GM12878 (cell line): ENCODE results near the gene GJC3. TPM values are rescaled to one million over a fixed set of nuclear protein-coding genes. Genes with fewer than 3 reads are reported as not detected.

ENCODE experiments used
- ATAC-seq: fragments of 200-7000 bp; cut with Tn5 transposase; 3 replicates; pipeline ENCODE4 v1.9.1; 2020; ENCODE audit warnings: mild to moderate bottlenecking, moderate library complexity
- BruUV-seq: library from RNA; stranded (reverse); fragments of 400-500 nt; replicated peaks from 2 replicates; lab custom pipeline; 2021; lab: Mats Ljungman, UMichigan
- CTCF ChIA-PET: fragments of 300-600 bp; sonication (Branson Sonifier 250); formaldehyde crosslinking; extraction: SDS; loops from one replicate; lab custom pipeline; 2021; ENCODE audit warnings: inconsistent platforms; lab: Yijun Ruan, JAX
- POLR2A ChIA-PET: fragments of 350-600 bp; formaldehyde crosslinking; extraction: SDS; loops from one replicate; lab custom pipeline; 2021; ENCODE audit warnings: inconsistent platforms; lab: Charles Lee
- RAD21 ChIA-PET: fragments of 300-600 bp; sonication (Branson Sonifier 250); formaldehyde crosslinking; loops from one replicate; lab custom pipeline; 2023; ENCODE audit warnings: antibody characterized with exemption; ENCODE audit not compliant: unreplicated experiment; lab: Charles Lee
- SMC1A ChIA-PET: fragments of 300-600 bp; sonication (Branson Sonifier 250); formaldehyde crosslinking; loops from one replicate; lab custom pipeline; 2023; ENCODE audit not compliant: unreplicated experiment, uncharacterized antibody; lab: Charles Lee
- DNase-seq: peaks from one replicate; pipeline ENCODE4 v3.0.0-alpha.2; 2011; ENCODE audit warnings: low read depth, low spot score
- FAIRE-seq: peaks from 3 replicates; lab custom pipeline; 2011; peaks lifted over from hg19 to GRCh38; lab: Jason Lieb, UNC
- H2AFZ ChIP-seq: 2 replicates; pipeline ENCODE4 v1.6.0; 2011; ENCODE audit warnings: low read depth, low read length, control low read depth; ENCODE audit not compliant: control insufficient read depth
- H3K27ac ChIP-seq: 2 replicates; pipeline ENCODE4 v1.5.1; 2011; ENCODE audit warnings: control low read depth; ENCODE audit not compliant: control insufficient read depth, insufficient read depth
- H3K27me3 ChIP-seq, 2 experiments: replicated peaks in 1 of 2; 2 replicates each; pipeline versions ENCODE4 v1.6.0 to v1.6.1; 2011; ENCODE audit warnings: low read length in 1 of 2; ENCODE audit not compliant: control insufficient read depth in 2 of 2, insufficient read depth in 2 of 2
- H3K36me3 ChIP-seq, 2 experiments: 2 replicates each; pipeline ENCODE4 v1.5.1; 2011; ENCODE audit warnings: low read length in 1 of 2; ENCODE audit not compliant: control insufficient read depth in 2 of 2, insufficient read depth in 2 of 2
- H3K4me1 ChIP-seq: 2 replicates; pipeline ENCODE4 v1.6.1; 2011; ENCODE audit warnings: mild to moderate bottlenecking, low read length, moderate library complexity, mixed read lengths; ENCODE audit not compliant: control insufficient read depth, insufficient read depth
- H3K4me2 ChIP-seq: 2 replicates; pipeline ENCODE4 v1.6.0; 2011; ENCODE audit warnings: control low read depth; ENCODE audit not compliant: control insufficient read depth, insufficient read depth
- H3K4me3 ChIP-seq: fragments of 200-600 bp; sonication (generic); 2 replicates; pipeline ENCODE4 v1.5.1; 2016
- H3K79me2 ChIP-seq: 2 replicates; pipeline ENCODE4 v1.6.0; 2011; ENCODE audit warnings: low read length; ENCODE audit not compliant: control insufficient read depth, insufficient read depth
- H3K9ac ChIP-seq: 2 replicates; pipeline ENCODE4 v1.8.0; 2011; ENCODE audit warnings: low read length, control low read depth, mixed read lengths; ENCODE audit not compliant: control insufficient read depth, insufficient read depth
- H3K9me3 ChIP-seq: replicated peaks from 3 replicates; pipeline ENCODE4 v1.5.1; 2011; ENCODE audit warnings: mild to moderate bottlenecking, low read length; ENCODE audit not compliant: control insufficient read depth, insufficient read depth
- H4K20me1 ChIP-seq: 2 replicates; pipeline ENCODE4 v1.6.0; 2011; ENCODE audit not compliant: control insufficient read depth, insufficient read depth
- FOS ChIP-seq: IDR thresholded peaks from 3 replicates; pipeline ENCODE4 v1.6.1; 2011; ENCODE audit warnings: borderline replicate concordance; ENCODE audit not compliant: insufficient read length; ENCODE audit errors: extremely low read depth
- FOXK2 ChIP-seq: fragments of 450-650 bp; IDR thresholded peaks from 2 replicates; pipeline ENCODE4 v1.6.1; 2017; ENCODE audit warnings: mild to moderate bottlenecking, moderate library complexity
- GATAD2B ChIP-seq: fragments of 450-650 bp; conservative IDR thresholded peaks from 2 replicates; pipeline ENCODE4 v1.6.1; 2017; ENCODE audit warnings: low read depth, mild to moderate bottlenecking, moderate library complexity
- IKZF1 ChIP-seq: fragments of 450-650 bp; conservative IDR thresholded peaks from 2 replicates; pipeline ENCODE4 v1.6.1; 2017; ENCODE audit warnings: antibody characterized with exemption, mild to moderate bottlenecking
- JUNB ChIP-seq: IDR thresholded peaks from 2 replicates; pipeline ENCODE4 v1.6.1; 2016; ENCODE audit warnings: antibody characterized with exemption, mild to moderate bottlenecking
- POLR2AphosphoS5 ChIP-seq: IDR thresholded peaks from 2 replicates; pipeline ENCODE4 v1.6.1; 2011; ENCODE audit warnings: mild to moderate bottlenecking, low read length, inconsistent platforms
- SIX5 ChIP-seq: IDR thresholded peaks from 2 replicates; pipeline ENCODE4 v1.6.1; 2011; ENCODE audit warnings: mild to moderate bottlenecking, low read depth, low read length, moderate library complexity; ENCODE audit not compliant: severe bottlenecking
- SKIL ChIP-seq: fragments of 450-650 bp; IDR thresholded peaks from 2 replicates; pipeline ENCODE4 v1.6.1; 2017; ENCODE audit warnings: mild to moderate bottlenecking, low read depth, inconsistent platforms; ENCODE audit not compliant: poor library complexity, severe bottlenecking
- SMC3 ChIP-seq: IDR thresholded peaks from 2 replicates; pipeline ENCODE4 v1.6.1; 2011; ENCODE audit warnings: low read length, improper control_type of control experiment, borderline replicate concordance
- USF1 ChIP-seq: IDR thresholded peaks from 2 replicates; pipeline ENCODE4 v1.6.1; 2011; ENCODE audit warnings: borderline replicate concordance, low read depth, mild to moderate bottlenecking, moderate library complexity, mixed read lengths, low read length; ENCODE audit not compliant: insufficient read depth; ENCODE audit errors: extremely low read length
- ZBTB4 ChIP-seq: fragments of 450-650 bp; formaldehyde crosslinking; IDR thresholded peaks from 2 replicates; pipeline ENCODE4 v1.4.0; 2022; ENCODE audit warnings: mild to moderate bottlenecking, moderate library complexity
- ZNF592 ChIP-seq: fragments of 450-650 bp; IDR thresholded peaks from 2 replicates; pipeline ENCODE4 v1.6.1; 2017; ENCODE audit warnings: mild to moderate bottlenecking, moderate library complexity
- ZZZ3 ChIP-seq: IDR thresholded peaks from 2 replicates; pipeline ENCODE4 v1.6.1; 2011; ENCODE audit warnings: low read depth; ENCODE audit not compliant: control insufficient read depth, insufficient read length
- in situ Hi-C: fragments of 300-500 bp; cut with MboI; formaldehyde crosslinking; loops from 9 replicates; pipeline ENCODE4 v1.14.3; 2018; ENCODE audit warnings: mixed read lengths
- intact Hi-C: fragments of 100-400 bp; cut with micrococcal nuclease; formaldehyde crosslinking; loops from one replicate; pipeline ENCODE4 v1.14.2; 2022; ENCODE audit not compliant: unreplicated experiment
- polyA plus RNA-seq, 11 experiments: library from polyadenylated mRNA; depleted of rRNA in 4 of 11; unstranded in 6 of 11; stranded (reverse) in 5 of 11; fragments of >200 nt; fragmentation: Nextera tagmentation in 4 of 11; fragmentation: Illumina TruSeq in 1 of 11; extraction: Ambion mirVana in 4 of 11; extraction: Trizol in 1 of 11; gene quantifications; 1 replicate in 1 of 11; 2 replicates in 10 of 11; pipeline versions ENCODE4 v1.2.1 to v1.2.3, GENCODE V29; 2011 to 2016; ENCODE audit warnings: inconsistent platforms in 2 of 11, missing spikeins in 2 of 11, low read depth in 1 of 11
- total RNA-seq, 4 experiments: library from RNA; depleted of rRNA in 3 of 4; stranded (reverse); fragments of >200 nt in 3 of 4; fragmentation: Illumina TruSeq in 1 of 4; extraction: Trizol in 1 of 4; gene quantifications; 2 replicates each; pipeline versions ENCODE4 v1.2.1 to v1.2.3, GENCODE V29; 2013 to 2021

The GJC3 gene
- total and polyA plus RNA-seq, 10 of the 15 experiments (the other 5 are each of a cell fraction or from before 2014, with no cell fraction given) = 0.06 to 0.18 (median 0.09) TPM; not detected in 6

GRCh38 chr7:99927536-99927935, 1.9 kb downstream of the GJC3 start (continued):
- TF ChIP-seq SKIL = no peak
- TF ChIP-seq POLR2AphosphoS5 = no peak
- no peak for TF ChIP-seq FOXK2
- no peak for TF ChIP-seq FOS

- no peaks in the 10 kb centered on the region for H3K79me2 ChIP-seq
- RAD21 ChIA-PET = no interaction called here
- H3K27ac ChIP-seq = no peak overlapping the region
- TF ChIP-seq ZZZ3 (no peak), IKZF1 (no peak), ZNF592 (no peak), GATAD2B (no peak), POLR2AphosphoS5 (no peak), FOXK2 (no peak), ZBTB4 (CRISPR knock-in tag) (no peak), SIX5 (no peak), SMC3 (no peak), USF1 (no peak), JUNB (no peak)
- no peak overlapping the region for H3K9ac ChIP-seq
- in situ Hi-C loops (no loop called here), intact Hi-C loops (no loop called here)
- H3K9me3 ChIP-seq = no peaks in the 10 kb centered on the region
- no peak for ATAC-seq
- FAIRE-seq = no peak
- BruUV-seq = no TSS peak
- POLR2A ChIA-PET = no interaction called here
- peaks cover 4% of the 10 kb centered on the region in 2 experiments; a peak in 3 of 4 replicates for H3K27me3 ChIP-seq
- H2AFZ ChIP-seq = no peak overlapping the region
- no peak for DNase-seq
- no peaks in the 10 kb centered on the region for H3K4me1 ChIP-seq
- no peak overlapping the region for H3K4me3 ChIP-seq
- CTCF ChIA-PET = interaction anchor here (1.0 kb wide), 1 partner anchor 11 kb away, joined by 3 read pairs; no protein-coding TSS in a partner anchor
- H3K4me2 ChIP-seq = no peak overlapping the region
- no peaks in the 10 kb centered on the region for H4K20me1 ChIP-seq
- no peaks in the 10 kb centered on the region for H3K36me3 ChIP-seq
- SMC1A ChIA-PET = no interaction called here
Observed at GRCh38 chr7:99926321-99926720, 3.1 kb downstream of the GJC3 start.
